GM21619 (cell line): ENCODE measurements around the gene A2ML1.
"Not testable (repeated sequence)": the region's sequence is repeated elsewhere in the genome, so short reads cannot be mapped to it uniquely, and the experiment has no call there.

ENCODE experiments used
- ATAC-seq: cut with Tn5 transposase; IDR thresholded peaks from one replicate; pipeline ENCODE4 v1.9.1; 2021; ENCODE audit not compliant: unreplicated experiment

Gene A2ML1

DNA sequence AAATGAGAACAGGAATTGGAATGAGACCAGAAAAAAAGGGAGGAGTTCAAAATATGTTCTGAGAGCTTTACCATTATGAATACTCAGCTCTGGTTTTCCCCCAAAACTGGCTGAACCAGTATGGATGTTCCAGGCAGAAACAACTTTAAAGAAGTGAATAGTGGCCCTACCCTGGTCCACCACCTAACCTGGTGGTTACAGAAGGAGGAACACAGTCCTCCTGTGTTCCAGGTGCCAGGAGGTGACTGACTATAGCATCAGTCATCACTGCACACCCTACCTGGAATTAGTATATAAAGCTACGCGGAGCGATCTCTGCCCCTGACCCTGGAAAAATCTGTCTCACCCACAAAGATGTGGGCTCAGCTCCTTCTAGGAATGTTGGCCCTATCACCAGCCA, at the start of gene A2ML1:
TSS of gene A2ML1 (plus strand) at position 324 of the 400 bp plus-strand sequence. CDS start at position 355, 31 bp downstream.
- ATAC-seq, result no peak

DNA sequence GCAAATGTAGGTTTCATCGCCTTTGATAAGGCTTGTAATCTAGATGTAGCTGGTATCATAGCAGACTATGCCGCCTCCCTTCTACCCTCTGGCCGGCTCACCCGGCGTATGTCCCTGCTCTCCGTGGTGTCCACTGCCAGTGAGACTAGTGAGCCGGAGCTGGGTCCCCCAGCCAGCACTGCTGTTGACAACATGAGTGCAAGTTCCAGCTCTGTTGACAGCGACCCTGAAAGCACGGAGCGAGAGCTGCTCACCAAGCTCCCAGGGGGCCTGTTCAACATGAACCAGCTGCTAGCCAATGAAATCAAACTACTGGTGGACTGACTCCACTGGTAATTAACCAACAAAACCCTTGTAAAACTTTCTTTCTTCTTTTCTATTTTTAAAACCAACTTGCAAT, 49.0 kb upstream of the A2ML1 start:
- no peak for ATAC-seq

DNA sequence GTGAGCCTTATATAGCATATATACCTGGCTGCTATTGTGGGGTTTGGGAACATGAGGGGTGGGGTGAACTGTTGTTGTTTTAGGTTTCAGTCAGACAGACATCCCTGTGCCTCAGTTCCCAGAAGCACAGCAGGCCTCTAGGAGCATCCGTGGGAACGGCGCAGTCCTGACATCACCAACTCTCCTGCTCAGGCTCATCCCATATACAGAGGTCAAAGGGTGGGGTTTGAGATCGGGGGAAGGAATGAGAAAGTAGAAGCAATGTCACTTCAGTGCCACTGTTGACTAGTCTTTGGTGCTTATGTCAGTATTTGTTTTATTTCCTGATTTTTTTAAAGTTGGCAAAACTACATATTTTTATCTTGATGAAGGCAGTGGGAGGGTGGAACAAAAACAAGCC, 43.1 kb upstream of the A2ML1 start:
- no peak for ATAC-seq

DNA sequence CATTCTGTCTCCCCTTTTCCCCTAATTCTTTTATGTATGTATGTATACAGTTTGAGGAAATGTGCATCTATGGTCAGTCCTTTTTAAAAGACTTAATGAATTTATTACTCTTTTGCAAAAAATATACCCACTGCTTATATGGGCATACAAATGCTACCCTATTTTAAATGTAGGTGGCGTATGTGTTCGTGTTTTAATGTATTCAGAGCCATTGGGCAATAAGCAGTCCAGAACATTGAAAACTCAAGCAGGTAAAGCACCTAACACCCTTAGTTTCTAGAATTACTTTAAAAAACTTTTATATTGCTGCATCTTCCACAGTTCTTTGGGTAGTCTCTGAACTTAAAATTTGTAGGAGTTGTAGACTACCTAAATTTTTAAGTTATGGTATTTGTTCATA, 42.6 kb upstream of the A2ML1 start:
- no peak for ATAC-seq

DNA sequence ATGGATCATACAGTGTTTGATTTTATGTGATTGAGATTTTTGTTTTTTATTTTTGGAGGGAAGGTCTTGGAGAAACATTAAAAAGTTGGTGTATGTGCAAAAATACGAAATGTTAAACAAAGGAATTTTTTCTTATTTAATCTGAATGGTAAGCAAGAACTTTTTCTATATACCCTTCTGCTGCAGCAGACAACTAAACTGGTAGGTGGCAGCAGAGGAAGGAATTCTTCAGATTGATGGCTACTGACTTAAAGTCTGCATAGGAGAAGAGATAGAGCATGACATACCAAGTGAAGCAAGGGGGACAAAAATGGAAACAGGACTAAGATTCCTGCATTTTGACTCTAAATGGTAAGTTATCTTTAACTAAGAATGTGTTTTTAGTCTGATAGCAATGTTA, 42.0 kb upstream of the A2ML1 start:
- ATAC-seq, result no peak

DNA sequence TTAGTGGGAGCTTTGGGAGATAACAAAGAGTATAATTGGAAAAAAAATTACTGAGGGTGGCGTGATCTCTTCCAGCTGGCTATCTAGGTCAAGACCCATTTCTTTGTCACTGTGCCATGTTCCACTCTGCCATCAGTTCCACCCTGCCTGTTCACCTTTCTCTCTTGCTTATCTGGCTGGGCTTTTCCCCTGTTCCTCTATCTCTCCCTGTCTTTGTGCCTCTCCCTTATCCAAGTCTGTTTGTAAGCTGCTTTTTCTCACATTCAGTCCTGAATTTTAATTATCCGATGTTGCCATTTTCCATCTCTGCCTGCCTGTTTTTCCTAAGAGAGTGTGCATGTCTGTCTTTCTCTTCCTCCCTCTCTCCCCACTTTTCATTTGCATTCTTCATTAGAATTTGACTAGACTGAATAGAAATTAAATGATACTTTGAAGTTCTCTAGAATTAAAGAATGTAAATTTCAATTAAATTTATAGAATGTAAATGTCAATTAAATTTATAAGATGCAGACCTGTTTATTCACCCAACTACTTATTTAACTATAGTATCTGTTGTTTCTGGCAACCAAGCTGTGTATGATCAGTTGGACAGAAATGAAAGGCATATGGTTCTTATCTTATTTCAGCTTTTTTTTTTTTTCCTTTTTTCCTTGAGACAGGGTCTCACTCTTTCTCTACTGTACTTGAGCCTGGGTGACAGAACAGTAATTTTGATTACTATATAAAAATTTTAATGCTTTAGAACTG, 40.9 kb upstream of the A2ML1 start:
- ATAC-seq, result no peak

DNA sequence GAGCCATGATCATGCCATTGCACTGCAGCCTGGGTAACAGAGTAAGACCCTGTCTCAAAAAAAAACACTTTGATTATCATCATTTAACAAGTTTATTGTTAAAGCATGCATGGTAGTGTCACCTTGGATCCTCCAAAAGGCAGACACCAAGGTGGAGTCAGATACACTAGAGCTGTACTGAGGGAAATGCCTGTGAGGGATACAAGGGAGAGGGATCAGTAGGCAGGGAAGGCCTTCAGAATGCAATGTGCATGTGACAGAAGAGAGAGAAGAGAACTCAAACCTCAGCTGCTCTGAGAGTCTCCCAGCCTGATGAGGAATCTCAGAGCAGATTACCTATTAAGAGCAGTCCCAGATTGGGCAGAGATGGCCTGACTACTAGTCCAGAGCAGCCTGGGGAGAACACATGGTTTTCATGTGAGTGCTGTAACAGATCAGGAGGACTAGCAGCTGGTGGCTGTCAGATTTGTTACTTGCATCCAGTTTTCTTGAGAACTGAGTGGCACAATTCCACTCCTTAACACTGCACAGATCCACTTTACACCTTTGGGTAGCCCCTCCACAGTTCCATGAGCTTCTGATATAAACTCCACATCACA, 38.0 kb upstream of the A2ML1 start:
- ATAC-seq, result no peak

DNA sequence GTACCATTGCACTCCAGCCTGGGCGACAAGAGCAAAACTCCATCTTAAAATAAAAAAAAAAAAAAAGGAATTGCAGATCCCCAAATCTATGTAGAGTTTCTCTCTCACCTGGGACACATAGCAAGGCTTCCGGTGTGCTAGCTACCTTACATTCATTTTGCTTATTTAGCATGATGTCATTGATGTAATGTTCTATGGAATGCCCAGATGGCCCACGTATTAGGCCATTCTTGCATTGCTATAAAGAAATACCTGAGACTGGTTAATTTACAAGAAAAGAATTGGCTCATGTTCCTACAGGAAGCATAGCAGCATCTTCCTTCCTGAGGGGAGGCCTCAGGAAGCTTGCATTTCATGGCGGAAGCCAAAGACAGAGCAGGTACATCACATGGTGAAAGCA, 36.9 kb upstream of the A2ML1 start:
- ATAC-seq, result no peak

DNA sequence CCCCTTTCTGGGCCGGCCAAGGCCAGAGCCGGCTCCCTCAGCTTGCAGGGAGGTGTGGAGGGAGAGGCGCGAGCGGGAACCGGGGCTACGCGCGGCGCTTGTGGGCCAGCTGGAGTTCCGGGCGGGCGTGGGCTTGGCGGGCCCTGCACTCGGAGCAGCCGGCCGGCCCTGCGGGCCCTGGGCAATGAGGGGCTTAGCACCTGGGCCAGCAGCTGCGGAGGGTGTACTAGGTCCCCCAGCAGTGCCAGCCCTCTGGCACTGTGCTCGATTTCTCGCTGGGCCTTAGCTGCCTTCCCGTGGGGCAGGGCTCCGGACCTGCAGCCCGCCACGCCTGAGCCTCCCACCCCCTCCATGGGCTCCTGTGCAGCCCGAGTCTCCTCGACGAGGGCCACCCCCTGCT, 35.2 kb upstream of the A2ML1 start:
- ATAC-seq, result not testable (repeated sequence)

DNA sequence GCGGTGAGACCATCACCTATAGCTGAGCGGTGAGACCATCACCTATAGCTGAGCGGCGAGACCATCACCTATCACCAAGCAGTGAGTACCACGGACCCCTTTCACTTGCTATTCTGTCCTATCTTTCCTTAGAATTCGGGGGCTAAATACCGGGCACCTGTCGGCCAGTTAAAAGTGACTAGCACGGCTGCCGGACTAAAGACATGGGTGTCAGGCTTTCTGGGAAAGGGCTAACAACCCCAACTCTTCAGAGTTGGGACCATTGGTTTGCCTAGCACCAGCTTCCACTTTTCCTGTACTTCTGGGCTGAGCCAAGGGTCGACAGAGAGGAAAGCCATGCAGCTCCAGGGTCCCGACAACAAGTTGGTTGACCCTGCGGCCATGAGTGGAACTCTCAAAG, 33.7 kb upstream of the A2ML1 start:
- ATAC-seq, result not testable (repeated sequence)

DNA sequence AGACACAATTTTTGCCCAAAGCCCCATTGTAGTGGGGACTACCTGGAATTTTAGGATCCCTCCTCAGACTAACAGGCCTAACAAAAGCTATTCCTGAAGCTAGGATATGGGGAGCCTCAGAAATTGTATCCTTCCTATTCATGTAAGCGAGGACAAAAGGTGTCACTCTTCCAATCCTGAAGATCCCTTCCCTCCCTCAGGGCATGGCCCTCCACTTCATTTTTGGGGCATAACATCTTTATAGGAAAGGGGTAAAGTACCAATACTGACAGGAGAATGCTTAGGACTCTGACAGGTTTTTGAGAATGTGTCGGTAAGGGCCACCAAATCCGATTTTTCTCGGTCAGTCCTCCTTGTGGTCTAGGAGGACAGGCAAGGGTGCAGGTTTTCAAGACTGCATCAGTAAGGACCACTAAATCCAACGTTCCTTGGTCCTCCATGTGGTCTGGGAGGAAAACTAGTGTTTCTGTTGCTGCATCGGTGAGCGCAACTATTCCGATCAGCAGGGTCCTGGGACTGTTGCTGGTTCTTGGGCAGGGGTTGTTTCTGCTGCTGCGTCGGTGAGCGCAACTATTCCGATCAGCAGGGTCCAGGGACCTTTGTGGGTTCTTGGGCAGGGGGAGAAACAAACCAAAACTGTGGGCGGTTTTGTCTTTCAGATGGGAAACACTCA, 32.9 kb upstream of the A2ML1 start:
- not testable (repeated sequence) for ATAC-seq

DNA sequence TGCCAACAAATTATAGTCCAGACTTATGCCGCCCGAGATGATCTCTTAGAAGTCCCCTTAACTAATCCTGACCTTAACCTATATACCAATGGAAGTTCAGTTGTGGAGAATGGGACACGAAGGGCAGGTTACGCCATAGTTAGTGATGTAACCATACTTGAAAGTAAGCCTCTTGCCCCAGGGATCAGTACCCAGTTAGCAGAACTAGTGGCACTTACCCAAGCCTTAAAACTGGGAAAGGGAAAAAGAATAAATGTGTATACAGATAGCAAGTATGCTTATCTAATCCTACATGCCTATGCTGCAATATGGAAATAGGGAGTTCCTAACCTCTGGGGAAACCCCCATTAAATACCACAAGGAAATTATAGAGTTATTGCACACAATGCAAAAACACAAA, 29.2 kb upstream of the A2ML1 start:
- ATAC-seq, result not testable (repeated sequence)

DNA sequence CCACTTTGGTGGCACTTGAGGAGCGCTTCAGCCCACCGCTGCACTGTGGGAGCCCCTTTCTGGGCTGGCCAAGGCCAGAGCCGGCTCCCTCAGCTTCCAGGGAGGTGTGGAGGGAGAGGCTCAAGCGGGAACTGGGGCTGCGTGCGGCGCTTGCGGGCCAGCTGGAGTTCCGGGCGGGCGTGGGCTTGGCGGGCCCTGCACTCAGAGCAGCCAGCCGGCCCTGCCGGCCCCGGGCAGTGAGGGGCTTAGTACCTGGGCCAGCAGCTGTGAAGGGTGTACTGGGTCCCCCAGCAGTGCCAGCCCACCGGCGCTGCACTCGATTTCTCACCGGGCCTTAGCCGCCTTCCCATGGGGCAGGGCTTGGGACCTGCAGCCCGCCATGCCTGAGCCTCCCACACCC, 27.8 kb upstream of the A2ML1 start:
- ATAC-seq, result not testable (repeated sequence)

DNA sequence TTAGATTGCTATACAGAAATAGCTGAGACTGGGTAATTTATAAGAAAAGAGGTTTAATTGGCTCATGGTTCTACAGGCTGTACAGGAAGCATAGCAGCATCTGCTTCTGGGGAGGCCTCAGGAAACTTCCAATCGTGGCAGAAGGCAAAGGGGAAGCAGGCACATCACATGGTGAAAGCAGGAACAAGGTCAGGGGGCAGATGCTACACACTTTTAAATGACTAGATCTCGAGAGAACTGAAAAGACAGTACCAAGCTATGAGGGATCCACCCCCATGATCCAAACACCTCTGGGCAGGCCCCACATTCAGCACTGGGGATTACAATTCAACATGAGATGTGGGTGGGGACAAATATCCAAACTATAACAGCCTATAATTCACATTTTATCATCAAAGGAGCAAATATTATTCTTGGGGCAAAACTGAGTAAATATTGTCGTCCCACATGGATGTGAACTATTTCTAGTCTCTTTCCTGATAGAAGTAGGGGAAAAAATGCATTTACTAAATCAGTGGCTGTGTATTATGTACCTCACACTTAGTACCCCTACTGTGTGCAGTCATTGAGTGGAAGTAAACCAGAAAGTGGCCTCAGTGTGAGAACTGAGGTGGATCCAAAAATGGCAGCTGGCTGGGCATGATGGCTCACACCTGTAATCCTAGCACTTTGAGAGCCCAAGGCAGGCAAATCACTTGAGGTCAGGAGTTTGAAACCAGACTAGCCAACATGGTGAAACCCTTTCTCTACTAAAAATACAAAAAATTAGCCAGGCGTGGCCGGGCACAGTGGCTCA, 25.4 kb upstream of the A2ML1 start:
- ATAC-seq, result no peak

DNA sequence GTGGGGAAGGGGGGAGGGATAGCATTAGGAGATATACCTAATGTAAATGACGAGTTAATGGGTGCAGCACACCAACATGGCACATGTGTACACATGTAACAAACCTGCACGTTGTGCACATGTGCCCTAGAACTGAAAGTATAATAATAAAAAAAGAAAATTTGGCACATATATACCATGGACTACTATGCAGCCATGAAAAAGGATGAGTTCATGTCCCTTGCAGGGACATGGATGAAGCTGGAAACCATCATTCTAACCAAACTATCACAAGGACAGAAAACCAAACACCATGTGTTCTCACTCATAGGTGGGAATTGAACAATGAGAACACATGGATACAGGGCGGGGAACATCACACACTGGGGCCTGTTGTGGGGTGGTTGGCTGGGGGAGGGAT, 21.2 kb upstream of the A2ML1 start:
- ATAC-seq, result not testable (repeated sequence)

DNA sequence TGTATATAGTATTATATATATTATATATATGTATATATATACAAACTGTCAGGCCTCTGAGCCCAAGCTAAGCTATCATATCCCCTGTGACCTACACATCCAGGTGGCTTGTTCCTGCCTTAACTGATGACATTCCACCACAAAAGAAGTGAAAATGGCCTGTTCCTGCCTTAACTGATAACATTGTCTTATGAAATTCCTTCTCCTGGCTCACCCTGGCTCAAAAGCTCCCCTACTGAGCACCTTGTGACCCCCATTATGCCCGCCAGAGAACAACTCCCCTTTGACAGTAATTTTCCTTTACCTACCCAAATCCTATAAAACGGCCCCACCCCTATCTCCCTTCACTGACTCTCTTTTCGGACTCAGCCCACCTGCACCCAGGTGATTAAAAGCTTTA, 17.6 kb upstream of the A2ML1 start:
- not testable (repeated sequence) for ATAC-seq

DNA sequence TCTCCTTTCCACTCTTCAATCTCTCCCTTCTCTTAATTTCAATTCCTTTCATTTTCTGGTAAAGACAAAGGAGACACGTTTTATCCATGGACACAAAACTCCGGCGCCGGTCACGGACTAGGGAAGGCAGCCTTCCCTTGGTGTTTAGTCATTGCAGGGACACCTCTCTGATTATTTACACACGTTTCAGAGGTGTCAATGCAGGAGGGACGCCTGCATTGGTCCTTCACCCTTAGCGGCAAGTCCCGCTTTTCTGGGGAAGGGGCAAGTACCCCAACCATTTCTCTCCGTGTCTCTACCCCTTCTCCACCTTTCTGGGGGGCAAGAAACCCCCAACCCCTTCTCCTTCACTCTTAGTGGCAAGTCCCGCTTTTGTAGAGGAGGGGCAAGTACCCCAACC, 16.9 kb upstream of the A2ML1 start:
- not testable (repeated sequence) for ATAC-seq

DNA sequence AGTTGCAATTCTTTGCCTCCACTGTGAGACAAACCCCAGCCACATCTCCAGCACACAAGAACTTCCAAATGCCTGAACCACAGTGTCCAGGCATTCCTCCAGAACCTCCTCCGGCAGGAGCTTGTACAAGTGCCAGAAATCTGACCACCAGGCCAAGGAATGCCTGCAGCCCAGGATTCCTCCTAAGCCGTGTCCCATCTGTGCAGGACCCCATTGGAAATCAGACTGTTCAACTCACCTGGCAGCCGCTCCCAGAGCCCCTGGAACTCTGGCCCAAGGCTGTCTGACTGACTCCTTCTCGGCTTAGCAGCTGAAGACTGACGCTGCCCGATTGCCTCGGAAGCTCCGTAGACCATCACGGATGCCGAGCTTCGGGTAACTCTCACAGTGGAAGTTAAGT, 15.3 kb upstream of the A2ML1 start:
- not testable (repeated sequence) for ATAC-seq

DNA sequence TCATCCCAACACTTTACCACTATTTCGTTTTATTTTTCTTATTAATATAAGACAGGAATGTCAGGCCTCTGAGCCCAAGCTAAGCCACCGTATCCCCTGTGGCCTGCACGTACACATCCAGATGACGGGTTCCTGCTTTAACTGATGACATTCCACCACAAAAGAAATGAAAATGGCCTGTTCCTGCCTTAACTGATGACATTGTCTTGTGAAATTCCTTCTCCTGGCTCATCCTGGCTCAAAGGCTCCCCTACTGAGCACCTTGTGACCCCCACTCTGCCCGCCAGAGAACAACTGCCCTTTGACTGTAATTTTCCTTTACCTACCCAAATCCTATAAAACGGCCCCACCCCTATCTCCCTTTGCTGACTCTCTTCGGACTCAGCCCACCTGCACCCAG, 12.3 kb upstream of the A2ML1 start:
- ATAC-seq, result not testable (repeated sequence)

DNA sequence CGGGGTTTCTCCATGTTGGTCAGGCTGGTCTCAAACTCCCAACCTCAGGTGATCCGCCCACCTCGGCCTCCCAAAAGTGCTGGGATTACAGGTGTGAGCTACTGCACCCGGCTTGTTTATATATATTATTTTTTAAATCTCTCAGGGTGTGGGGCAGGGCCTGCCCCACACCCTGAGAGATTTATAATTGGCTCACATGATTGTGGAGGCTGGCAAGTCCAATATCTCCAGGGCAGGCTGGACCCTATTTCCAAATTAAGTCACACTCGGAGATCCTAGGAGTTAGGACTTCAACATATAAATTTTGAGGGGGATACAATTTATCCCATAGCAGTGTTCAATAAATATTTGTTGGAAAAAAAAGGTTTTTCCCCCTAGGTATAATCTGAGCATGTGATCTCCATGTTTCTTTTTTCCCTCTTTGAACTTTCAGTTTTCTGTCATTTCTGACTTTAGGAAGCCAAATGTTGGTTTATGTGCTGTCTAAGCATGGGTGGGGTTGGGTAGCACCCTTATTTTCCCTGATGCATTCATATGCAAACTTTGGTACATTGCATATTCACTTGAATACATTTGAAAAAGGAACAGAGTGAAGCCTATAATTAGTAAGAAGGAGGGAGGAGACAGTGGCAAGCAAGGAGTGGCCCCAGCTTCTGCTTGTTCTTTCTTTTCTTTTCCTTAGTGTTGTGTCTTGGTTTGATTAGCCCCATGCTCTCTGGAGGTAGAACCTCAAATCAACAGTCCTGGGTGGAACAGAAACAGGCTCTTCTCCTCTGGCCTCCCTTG, 8.7 kb upstream of the A2ML1 start:
- ATAC-seq, result no peak
